Stimulated activated CD4-positive, alpha-beta T cell treated with anti-CD3 and anti-CD28 coated beads, Interleukin-4, amount 100 ng/mL, for 1 hour (primary cell): ENCODE results near the gene STX18.
A peak's percentile ranks its signal among the peaks of the same experiment; 100 is the strongest.
"Not testable (repeated sequence)": the region's sequence is repeated elsewhere in the genome, so short reads cannot be mapped to it uniquely, and the experiment has no call there.

Experiments
- DNase-seq: peaks from one replicate; pipeline ENCODE4 v3.0.0-alpha.2; 2020

The STX18 gene

GRCh38 chr4:4477391-4477790 is 64.5 kb downstream of the STX18 start:
- no peak for DNase-seq

- no peak for DNase-seq
Measured at GRCh38 chr4:4474476-4474875, 67.4 kb downstream of the STX18 start.

GRCh38 chr4:4472344-4472958 is 69.4 kb downstream of the STX18 start:
- no peak for DNase-seq

GRCh38 chr4:4471195-4471594 is 70.7 kb downstream of the STX18 start:
- no peak for DNase-seq

GRCh38 chr4:4470208-4470607 is 71.6 kb downstream of the STX18 start:
- DNase-seq, result no peak

GRCh38 chr4:4465238-4465637 is 76.6 kb downstream of the STX18 start:
- not testable (repeated sequence) for DNase-seq

GRCh38 chr4:4462970-4463369 is 78.9 kb downstream of the STX18 start:
- no peak for DNase-seq

GRCh38 chr4:4461850-4462249 is 80.0 kb downstream of the STX18 start:
- peak; percentile 30 for DNase-seq

GRCh38 chr4:4461178-4461577 is 80.7 kb downstream of the STX18 start:
- DNase-seq, result no peak

- DNase-seq, result no peak
Measured at GRCh38 chr4:4460759-4461158, 81.1 kb downstream of the STX18 start.

GRCh38 chr4:4459181-4459580 is 82.7 kb downstream of the STX18 start:
- DNase-seq, result no peak

- no peak for DNase-seq
Measured at GRCh38 chr4:4457803-4458553, 83.9 kb downstream of the STX18 start.

- no peak for DNase-seq
Measured at GRCh38 chr4:4456816-4457578, 84.9 kb downstream of the STX18 start.

GRCh38 chr4:4456351-4456750 is 85.5 kb downstream of the STX18 start:
- no peak for DNase-seq

GRCh38 chr4:4455210-4455865 is 86.5 kb downstream of the STX18 start:
- DNase-seq, result no peak

- DNase-seq, result no peak
Measured at GRCh38 chr4:4446434-4446833, 95.4 kb downstream of the STX18 start.

- no peak for DNase-seq
Measured at GRCh38 chr4:4443821-4444220, 98.0 kb downstream of the STX18 start.

- DNase-seq, result no peak
Measured at GRCh38 chr4:4440333-4441061, 101.4 kb downstream of the STX18 start.

GRCh38 chr4:4439782-4440181 is 102.1 kb downstream of the STX18 start:
- DNase-seq, result no peak

GRCh38 chr4:4438891-4439290 is 103.0 kb downstream of the STX18 start:
- DNase-seq, result no peak

- DNase-seq, result no peak
Measured at GRCh38 chr4:4437798-4438470, 103.9 kb downstream of the STX18 start.

GRCh38 chr4:4436244-4436823 is 105.5 kb downstream of the STX18 start:
- DNase-seq, result no peak
